CD4-positive, alpha-beta T cell treated with Interleukin-10 for 1 hour (primary cell): Measurements from ENCODE around the gene CREBBP.

Experiments used
- DNase-seq: peaks from one replicate; pipeline ENCODE4 v3.0.0-alpha.2; 2020

The CREBBP gene

GRCh38 chr16:3850544-3850899 is 30.0 kb downstream of the CREBBP start:
- no peak for DNase-seq

DNA sequence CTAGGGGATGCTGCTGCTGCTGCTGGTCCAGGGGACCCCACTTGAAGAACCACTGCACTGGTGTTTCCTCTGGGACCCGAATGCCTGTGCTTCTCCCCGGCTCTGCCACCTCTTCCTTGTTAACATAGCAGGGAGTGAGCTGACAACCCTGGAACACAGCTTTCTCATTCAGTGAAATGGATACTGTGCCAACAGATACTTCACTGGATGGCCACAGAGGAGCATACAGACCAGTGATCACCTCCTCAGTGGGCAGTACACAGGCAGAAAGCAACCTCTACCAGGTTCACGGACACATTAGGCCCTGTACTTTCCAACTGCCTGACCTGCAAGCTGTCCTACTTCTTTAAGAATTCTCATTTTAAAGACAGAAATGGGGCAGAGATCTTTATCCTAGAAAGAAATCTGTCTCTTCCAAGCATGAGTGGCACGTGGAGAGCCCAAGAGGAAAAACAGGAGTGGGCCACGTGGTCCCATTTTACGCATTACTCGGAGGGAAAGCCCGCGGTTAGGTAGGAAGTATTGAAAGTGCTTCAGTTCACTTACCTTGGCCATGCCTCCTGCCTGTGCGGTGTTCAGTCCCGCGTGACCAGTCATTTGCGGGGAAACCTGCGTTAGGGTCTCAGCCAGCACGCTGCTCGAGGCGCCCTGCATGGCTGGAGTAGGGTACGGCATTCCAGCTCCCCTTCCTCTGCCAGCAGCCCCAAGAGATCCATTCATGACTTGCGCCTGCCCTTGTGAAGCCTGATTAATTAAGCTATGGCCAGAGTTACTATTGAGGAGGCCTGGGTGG is 30.6 kb downstream of the CREBBP start:
- DNase-seq: no peak

- DNase-seq: no peak
Measured at GRCh38 chr16:3846595-3847091, 33.9 kb downstream of the CREBBP start.

DNA sequence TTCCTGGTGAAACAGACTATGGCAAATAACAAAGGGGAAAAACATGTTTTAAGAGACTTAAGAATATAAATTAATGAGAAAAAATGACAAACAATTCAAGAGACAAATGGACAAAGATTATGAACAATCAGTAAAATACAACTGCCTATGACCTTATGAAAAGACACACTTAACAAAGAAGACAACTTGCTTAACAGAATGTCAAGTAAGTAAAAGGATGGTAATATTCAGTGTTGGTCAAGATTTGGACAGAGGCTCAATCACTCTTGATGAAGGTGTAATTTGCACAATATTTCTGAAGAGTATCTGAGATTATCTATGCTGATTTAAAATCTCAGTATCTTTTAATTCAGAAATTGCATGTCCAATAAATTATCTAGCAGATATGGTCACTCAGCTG is 34.4 kb downstream of the CREBBP start:
- DNase-seq: no peak

DNA sequence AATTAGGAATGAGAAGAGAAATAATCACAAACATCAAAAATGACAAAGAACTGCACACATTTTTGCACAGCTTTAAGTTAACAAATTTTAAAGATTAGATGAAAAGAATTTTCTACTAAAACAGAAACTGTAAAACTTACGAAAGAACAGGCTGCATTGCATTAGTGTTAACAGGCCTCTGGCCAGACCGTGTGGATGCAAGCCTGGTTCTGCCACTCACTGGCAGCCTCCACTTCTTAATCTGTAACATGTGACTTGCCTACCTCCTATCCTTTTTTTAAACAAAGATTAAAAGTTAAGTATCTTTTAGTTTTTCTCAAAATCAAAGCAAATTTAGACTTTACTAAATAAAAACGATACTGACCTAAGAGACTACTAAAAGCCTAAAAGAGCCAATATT is 37.5 kb downstream of the CREBBP start:
- no peak for DNase-seq

GRCh38 chr16:3841729-3842508 is 38.6 kb downstream of the CREBBP start:
- DNase-seq: no peak

DNA sequence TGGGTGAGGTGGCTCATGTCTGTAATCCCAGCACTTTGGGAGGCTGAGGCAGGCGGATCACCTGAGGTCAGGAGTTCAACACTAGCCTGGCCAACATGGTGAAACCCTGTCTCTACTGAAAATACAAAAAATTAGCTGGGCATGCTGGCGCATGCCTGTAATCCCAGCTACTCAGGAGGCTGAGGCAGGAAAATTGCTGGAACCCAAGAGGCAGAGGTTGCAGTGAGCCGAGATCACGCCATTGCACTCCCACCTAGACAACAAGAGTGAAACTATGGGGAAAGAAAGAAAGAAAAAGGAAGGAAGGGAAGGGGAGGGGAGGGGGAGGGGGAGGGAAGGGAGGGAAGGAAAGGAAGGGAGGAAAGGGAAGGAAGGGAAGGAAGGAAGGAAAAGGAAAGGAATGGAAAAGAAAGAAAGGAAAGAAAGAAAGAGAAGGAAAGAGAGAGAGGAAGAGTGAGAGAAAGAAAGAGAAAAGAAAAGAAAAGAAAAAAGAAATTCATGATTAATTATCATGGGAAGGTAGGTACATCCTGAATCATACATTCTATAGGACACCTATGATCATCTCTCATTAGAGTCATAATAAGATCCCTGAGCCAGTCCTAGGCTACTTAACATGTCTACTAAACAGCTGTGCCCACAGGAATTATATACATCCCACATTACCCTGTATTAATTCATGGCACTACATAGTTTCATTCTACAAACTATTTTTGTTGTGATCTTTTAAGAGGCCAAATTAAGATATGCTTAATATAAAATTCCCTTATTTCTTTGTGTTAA is 40.9 kb downstream of the CREBBP start:
- no peak for DNase-seq

DNA sequence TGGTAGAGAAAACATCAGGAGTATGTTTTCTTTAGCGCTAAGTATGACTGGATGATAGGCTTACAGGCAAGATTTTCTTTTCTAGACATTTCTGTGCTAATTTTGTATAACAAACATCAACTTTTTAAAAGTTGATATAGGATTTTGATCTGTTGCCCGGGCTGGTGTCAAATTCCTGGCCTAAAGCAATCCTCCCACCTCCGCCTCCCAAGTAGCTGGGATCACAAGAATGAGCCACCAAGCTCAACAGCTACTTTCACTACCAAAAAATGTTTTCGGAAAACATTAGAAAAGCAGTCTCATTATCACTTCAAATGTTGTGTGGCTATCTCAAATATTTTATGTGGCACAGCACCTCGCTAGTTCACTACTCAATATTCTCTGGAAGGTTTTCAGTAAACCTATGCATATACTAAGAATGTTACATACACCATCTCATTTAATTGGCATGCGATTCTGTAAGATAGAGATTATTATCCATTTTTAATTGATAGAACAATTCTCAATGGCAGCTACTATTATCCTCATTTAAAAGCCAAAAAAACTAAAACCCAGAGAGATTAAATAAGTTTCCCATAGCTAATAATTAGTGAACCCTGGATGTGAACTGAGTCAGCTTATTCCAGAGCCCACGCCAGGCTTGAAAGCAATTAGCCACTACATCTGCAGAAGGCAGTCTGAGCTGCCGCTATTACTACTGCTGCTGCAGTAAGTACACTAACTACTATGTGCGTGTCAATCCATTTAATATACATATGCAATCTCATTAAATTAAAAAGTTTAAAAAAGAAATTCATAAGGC is 41.7 kb downstream of the CREBBP start:
- DNase-seq: no peak

- DNase-seq: no peak
Measured at GRCh38 chr16:3837851-3838586, 42.5 kb downstream of the CREBBP start.

GRCh38 chr16:3836641-3837040 is 43.9 kb downstream of the CREBBP start:
- DNase-seq: no peak

- no peak for DNase-seq
Measured at GRCh38 chr16:3835089-3835602, 45.4 kb downstream of the CREBBP start.

- no peak for DNase-seq
Measured at GRCh38 chr16:3832668-3833067, 47.8 kb downstream of the CREBBP start.

DNA sequence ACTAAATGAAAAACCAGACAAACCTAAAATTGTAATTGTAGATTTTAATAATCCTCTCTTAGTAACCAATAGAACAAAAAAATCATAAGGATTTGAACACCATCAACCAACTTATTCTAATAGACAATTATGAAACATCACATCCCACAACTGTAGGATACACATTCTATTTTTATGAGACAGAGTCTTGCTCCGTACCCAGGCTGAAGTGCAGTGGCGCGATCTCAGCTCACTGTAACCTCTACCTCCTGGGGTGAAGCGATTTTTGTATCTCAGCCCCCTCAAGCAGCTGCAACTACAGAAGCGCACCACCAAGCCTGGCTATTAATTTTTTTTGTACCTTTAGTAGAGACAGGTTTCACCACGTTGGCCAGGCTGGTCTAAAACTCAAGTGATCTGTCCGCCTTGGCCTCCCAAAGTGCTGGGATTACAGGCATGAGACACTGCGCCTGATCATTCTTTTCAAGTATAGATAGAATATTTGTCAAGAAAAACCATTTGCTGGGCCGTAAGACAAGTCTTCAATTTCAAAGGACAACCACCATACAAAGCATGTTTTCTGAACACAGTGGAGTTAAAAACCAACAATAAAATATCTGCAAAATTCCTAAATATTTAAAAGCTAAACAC is 49.8 kb downstream of the CREBBP start:
- no peak for DNase-seq

- no peak for DNase-seq
Measured at GRCh38 chr16:3829631-3830536, 50.6 kb downstream of the CREBBP start.

- DNase-seq: no peak
Measured at GRCh38 chr16:3825940-3826339, 54.6 kb downstream of the CREBBP start.

DNA sequence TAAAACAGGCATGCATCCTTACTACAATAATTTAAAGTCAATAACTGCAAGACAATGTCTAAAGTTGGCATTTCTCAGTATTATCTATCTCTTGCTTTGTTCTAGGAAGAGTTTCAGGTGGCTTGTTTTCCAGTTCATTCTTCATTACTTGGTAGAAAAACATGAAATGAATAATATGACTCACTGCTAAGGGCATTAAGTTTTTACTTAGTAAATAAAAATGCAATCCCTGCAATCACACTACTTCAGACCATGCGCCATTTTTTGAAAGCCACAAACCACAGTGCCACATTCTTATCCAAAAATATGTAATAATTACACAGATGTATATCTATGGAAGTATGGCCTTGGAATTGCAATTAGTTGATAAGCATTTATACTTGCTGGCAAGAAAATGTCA is 55.4 kb downstream of the CREBBP start:
- no peak for DNase-seq

GRCh38 chr16:3824121-3824795 is 56.3 kb downstream of the CREBBP start:
- DNase-seq: no peak

- no peak for DNase-seq
Measured at GRCh38 chr16:3823427-3823826, 57.1 kb downstream of the CREBBP start.

DNA sequence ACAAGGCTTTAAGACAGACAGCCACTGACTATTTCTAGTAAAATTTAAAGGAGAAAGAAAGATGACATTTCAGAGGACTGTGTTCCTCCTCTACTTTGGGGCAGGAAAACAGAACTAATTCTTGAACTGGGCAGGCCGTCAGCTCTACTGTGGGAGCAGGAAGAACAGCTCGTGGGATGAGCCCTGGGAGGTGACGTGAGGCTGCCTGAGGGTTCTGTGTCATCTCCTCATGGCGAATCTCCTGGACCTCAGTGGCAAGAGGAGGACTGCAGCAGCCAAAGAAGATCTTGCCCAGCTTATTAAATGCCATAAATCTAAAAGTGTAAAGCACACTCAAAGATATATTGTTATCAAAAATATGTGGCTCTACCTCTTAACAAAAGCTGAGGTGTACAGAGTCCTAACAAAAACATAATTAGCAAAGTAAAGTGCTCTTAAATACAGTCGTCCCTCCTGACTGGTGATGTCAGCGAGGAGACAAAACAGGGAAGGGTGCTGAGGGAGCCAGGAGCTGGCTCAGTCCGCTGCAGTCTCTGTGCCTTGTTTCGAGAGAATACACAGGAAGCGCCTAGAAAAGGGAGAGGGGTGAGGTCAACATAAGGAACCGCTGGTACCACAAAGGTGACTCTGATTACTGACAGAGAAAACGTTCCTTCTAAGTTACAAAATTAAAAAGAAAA is 58.0 kb downstream of the CREBBP start:
- no peak for DNase-seq
